ENCODE results near the gene ITGAL. TPM values are rescaled to one million over a fixed set of nuclear protein-coding genes. Genes with fewer than 3 reads are reported as not detected.
"Not testable (repeated sequence)": the region's sequence is repeated elsewhere in the genome, so short reads cannot be mapped to it uniquely, and the experiment has no call there.

Gene ITGAL
- total and polyA plus RNA-seq, 7 donors: 0.60 to 20.7 (median 2.8) TPM

DNA sequence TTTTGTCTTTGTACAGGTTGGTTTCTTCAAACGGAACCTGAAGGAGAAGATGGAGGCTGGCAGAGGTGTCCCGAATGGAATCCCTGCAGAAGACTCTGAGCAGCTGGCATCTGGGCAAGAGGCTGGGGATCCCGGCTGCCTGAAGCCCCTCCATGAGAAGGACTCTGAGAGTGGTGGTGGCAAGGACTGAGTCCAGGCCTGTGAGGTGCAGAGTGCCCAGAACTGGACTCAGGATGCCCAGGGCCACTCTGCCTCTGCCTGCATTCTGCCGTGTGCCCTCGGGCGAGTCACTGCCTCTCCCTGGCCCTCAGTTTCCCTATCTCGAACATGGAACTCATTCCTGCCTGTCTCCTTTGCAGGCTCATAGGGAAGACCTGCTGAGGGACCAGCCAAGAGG lies 48.9 kb downstream of the ITGAL start:
- intact Hi-C loops (cut with DNase I): no loop called here
- peaks cover 0 to 15% (median 6%) of the 10 kb centered on the region in 4 donors for H3K4me1 ChIP-seq
- H3K4me3 ChIP-seq: no peak overlapping the region
- DNase-seq: no peak
- no peak for TF ChIP-seq POLR2AphosphoS5 (IDR thresholded peaks at IDR 0.05)
- no peaks in the 10 kb centered on the region for H3K27me3 ChIP-seq
- no peak overlapping the region for H3K27ac ChIP-seq
- 90 to 95% methylated on average over 7 of the region's 7 CpGs for WGBS, 2 donors
- H3K36me3 ChIP-seq: peaks cover 0 to 8% (median 0%) of the 10 kb centered on the region in 4 donors
- no peaks in the 10 kb centered on the region for H3K9me3 ChIP-seq

DNA sequence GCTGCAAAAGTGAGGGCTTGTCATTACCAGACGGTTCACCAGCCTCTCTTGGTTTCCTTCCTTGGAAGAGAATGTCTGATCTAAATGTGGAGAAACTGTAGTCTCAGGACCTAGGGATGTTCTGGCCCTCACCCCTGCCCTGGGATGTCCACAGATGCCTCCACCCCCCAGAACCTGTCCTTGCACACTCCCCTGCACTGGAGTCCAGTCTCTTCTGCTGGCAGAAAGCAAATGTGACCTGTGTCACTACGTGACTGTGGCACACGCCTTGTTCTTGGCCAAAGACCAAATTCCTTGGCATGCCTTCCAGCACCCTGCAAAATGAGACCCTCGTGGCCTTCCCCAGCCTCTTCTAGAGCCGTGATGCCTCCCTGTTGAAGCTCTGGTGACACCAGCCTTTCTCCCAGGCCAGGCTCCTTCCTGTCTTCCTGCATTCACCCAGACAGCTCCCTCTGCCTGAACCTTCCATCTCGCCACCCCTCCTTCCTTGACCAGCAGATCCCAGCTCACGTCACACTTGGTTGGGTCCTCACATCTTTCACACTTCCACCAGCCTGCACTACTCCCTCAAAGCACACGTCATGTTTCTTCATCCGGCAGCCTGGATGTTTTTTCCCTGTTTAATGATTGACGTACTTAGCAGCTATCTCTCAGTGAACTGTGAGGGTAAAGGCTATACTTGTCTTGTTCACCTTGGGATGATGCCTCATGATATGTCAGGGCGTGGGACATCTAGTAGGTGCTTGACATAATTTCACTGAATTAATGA lies 49.5 kb downstream of the ITGAL start:
- no peaks in the 10 kb centered on the region for H3K27me3 ChIP-seq
- H3K36me3 ChIP-seq: peaks cover 0 to 8% (median 0%) of the 10 kb centered on the region in 4 donors
- TF ChIP-seq, protein P1, sequence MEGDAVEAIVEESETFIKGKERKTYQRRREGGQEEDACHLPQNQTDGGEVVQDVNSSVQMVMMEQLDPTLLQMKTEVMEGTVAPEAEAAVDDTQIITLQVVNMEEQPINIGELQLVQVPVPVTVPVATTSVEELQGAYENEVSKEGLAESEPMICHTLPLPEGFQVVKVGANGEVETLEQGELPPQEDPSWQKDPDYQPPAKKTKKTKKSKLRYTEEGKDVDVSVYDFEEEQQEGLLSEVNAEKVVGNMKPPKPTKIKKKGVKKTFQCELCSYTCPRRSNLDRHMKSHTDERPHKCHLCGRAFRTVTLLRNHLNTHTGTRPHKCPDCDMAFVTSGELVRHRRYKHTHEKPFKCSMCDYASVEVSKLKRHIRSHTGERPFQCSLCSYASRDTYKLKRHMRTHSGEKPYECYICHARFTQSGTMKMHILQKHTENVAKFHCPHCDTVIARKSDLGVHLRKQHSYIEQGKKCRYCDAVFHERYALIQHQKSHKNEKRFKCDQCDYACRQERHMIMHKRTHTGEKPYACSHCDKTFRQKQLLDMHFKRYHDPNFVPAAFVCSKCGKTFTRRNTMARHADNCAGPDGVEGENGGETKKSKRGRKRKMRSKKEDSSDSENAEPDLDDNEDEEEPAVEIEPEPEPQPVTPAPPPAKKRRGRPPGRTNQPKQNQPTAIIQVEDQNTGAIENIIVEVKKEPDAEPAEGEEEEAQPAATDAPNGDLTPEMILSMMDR (IDR thresholded peaks at IDR 0.05): no peak
- TF ChIP-seq EP300 (IDR thresholded peaks at IDR 0.05) (no peak), POLR2A (IDR thresholded peaks at IDR 0.05) (no peak), POLR2AphosphoS5 (IDR thresholded peaks at IDR 0.05) (no peak)
- intact Hi-C loops (cut with DNase I): no loop called here
- H3K9me3 ChIP-seq: no peaks in the 10 kb centered on the region
- H3K4me1 ChIP-seq: peaks cover 0 to 15% (median 6%) of the 10 kb centered on the region in 4 donors
- no peak for DNase-seq
- H3K27ac ChIP-seq: no peak overlapping the region
- H3K4me3 ChIP-seq: no peak overlapping the region
- 24 to 63% methylated on average over 11 of the region's 11 CpGs for WGBS, 2 donors

DNA sequence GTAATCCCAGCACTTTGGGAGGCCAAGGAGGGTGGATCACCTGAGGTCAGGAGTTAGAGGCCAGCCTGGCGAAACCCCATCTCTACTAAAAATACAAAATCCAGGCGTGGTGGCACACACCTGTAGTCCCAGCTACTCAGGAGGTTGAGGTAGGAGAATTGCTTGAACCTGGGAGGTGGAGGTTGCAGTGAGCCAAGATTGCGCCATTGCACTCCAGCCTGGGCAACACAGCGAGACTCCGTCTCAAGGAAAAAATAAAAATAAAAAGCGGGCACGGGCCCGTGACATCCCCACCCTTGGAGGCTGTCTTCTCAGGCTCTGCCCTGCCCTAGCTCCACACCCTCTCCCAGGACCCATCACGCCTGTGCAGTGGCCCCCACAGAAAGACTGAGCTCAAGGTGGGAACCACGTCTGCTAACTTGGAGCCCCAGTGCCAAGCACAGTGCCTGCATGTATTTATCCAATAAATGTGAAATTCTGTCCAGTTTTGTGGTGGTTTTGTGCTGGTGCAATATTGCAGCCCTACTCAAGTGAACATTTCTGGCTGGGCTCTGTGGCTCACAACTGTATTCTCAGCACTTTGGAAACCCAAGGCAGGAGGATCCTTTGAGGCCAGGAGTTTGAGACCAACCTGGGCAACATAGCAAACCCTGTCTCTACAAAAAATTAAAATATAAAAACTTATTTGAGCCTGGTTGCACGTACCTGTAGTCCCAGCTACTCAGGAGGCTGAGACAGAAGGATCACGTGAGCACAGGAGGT lies 50.3 kb downstream of the ITGAL start:
- peak in 1 of 4 donors; percentile 8 for TF ChIP-seq POLR2AphosphoS5 (IDR thresholded peaks at IDR 0.05)
- DNase-seq; H3K36me3 ChIP-seq; H3K27ac ChIP-seq; intact Hi-C loops (cut with DNase I); H3K4me3 ChIP-seq; H3K27me3 ChIP-seq; H3K9me3 ChIP-seq: not testable (repeated sequence)
- peaks cover 0 to 21% (median 10%) of the 10 kb centered on the region in 4 donors for H3K4me1 ChIP-seq
- WGBS, 2 donors: 70 to 86% methylated on average over 12 of the region's 12 CpGs

DNA sequence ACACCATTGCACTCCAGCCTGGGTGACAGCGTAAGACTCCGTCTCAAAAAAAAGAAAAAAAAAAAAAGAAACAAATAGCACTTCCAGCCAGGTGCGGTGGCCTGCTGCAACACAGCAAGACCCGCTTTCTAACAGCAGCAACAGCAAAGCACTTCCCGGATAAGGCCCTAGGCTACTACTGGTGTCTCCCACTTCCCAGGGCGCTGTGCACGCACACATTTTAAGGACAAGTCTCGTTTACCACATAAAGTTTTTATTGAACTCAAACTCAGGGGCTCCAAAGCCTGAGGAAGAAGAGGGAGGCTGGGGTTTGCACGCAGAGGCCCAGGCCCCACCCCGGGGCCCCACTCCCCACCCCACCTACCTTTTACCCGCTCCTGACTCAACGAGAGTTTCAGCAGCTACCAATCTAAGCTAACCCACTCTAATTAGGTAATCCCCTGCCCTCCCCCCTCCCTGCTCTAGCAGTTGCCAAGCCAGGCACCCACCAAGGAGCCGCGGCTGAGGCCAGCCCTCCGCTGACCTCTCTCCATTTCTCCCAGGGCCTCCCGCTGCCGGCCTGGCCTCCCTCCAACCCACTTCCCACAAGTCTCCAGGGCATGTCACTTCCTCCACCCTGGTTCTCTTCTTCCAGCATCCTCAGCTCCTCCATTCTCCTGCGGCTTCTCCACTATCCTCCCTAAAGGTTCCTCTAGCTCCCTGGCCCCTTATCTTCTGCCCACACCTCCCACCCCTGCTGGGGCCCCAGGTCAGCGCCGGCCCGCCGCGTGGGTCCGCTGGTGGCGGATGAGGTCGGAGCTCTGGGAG lies 51.4 kb downstream of the ITGAL start:
- no peaks in the 10 kb centered on the region for H3K27me3 ChIP-seq
- H3K36me3 ChIP-seq: peaks cover 0 to 8% (median 0%) of the 10 kb centered on the region in 4 donors
- intact Hi-C loops (cut with DNase I): no loop called here
- no peak for TF ChIP-seq POLR2A (IDR thresholded peaks at IDR 0.05)
- TF ChIP-seq EP300 (IDR thresholded peaks at IDR 0.05): no peak
- TF ChIP-seq, protein P1 (IDR thresholded peaks at IDR 0.05): no peak
- H3K9me3 ChIP-seq: no peaks in the 10 kb centered on the region
- peaks cover 0 to 26% (median 14%) of the 10 kb centered on the region in 4 donors for H3K4me1 ChIP-seq
- no peak for DNase-seq
- WGBS, 2 donors: 85 to 89% methylated on average over 26 of the region's 26 CpGs
- no peak overlapping the region for H3K27ac ChIP-seq
- no peak overlapping the region for H3K4me3 ChIP-seq

DNA sequence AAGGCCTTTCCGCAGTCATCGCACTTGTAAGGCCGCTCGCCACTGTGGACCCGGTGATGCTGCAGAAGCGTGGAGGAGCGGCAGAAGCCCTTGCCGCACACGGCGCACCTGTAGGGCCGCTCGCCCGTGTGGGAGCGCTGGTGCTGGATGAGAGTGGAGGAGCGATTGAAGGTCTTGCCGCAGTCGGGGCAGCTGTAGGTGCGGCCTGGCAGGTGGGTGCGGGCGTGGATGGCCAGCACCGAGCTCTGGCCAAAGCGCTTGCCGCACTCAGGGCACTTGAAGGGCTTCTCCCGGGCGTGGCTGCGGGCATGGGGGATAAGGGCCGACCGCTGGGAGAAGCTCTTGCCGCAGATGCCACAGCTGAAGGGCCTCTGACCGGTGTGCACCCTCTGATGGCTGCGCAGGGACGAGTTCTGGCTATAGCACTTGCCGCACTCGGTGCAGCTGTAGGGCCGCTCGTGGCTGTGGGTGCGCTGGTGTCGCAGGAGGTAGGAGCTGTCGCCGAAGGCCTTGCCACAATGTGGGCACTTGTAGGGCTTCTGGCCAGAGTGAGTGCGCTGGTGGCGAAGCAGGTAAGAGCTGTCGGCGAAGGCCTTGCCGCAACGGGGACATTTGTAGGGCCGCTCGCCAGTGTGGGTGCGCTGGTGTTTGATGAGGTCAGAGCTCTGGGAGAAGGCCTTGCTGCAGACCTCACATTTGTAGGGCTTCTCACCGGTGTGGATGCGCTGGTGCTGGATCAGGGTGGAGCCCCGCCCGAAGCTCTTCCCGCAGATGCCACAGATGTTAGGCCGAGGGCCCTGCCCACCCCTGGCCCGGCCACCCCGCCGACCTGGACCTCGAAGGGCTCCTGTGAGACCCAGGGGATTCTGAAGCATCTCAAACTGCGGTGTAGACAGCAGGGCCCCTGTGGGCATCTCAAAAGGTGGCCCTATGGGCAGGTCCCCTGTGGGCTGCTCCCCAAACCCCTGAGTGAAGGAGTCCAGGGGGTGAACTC lies 52.3 kb downstream of the ITGAL start:
- DNase-seq: no peak
- peaks cover 0 to 26% (median 14%) of the 10 kb centered on the region in 4 donors for H3K4me1 ChIP-seq
- 94 to 95% methylated on average over 60 of the region's 60 CpGs for WGBS, 2 donors

More for the DNA sequence above, 52.3 kb downstream of the ITGAL start:
- Histone ChIP-seq H3K4me3 (no peak overlapping the region), H3K36me3 (peaks cover 0 to 8% (median 0%) of the 10 kb centered on the region in 4 donors), H3K27ac (peak overlapping the region in 1 of 4 donors; percentile 100), H3K9me3 (no peaks in the 10 kb centered on the region), H3K27me3 (no peaks in the 10 kb centered on the region)
- intact Hi-C loops (cut with DNase I): loop anchor here (5.0 kb wide), 1 partner anchor 78 kb away; the partner anchor contains the start of gene SEPHS2
- TF ChIP-seq POLR2AphosphoS5 (IDR thresholded peaks at IDR 0.05): no peak
- TF ChIP-seq POLR2A (IDR thresholded peaks at IDR 0.05): no peak
- TF ChIP-seq, protein P1 (IDR thresholded peaks at IDR 0.05): no peak
- TF ChIP-seq EP300 (IDR thresholded peaks at IDR 0.05): no peak

Data from sigmoid colon (tissue), 7 donors.